Choroid plexus epithelial cell (primary cell): ENCODE data around the gene MYBPC3.

Experiments
- DNase-seq: peaks from one replicate; pipeline ENCODE4 v3.0.0-alpha.2; 2010; ENCODE audit warnings: low read depth
- H3K4me3 ChIP-seq: 2 replicates; pipeline ENCODE4 v1.5.1; 2011; ENCODE audit warnings: low read depth, mild to moderate bottlenecking, control low read depth, low read length, moderate library complexity
- TF ChIP-seq, protein P1 (sequence below): conservative IDR thresholded peaks from 2 replicates; pipeline ENCODE4 v1.5.1; 2011; ENCODE audit warnings: low read depth, mild to moderate bottlenecking, control low read depth, inconsistent platforms, low read length, moderate library complexity

Gene MYBPC3

DNA sequence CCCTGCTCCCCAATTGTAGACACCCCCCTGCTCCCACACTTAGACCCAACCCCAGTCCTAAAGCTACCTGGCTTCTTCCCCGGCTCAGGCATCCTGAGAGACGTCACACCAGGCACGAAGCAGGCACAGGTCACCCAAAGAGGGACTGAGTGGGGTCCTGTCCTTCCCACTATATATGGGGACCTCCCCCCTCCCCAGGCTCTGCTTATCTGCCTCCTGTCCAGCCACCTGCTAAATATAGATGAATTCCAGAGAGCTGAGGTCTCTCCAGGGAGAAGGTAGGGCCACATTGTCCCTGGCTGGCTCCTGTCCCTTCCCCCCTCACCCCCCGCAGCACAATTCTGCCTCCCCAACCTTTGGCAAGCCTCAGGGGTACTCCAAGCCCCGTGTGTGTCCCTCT is at the start of gene MYBPC3:
MYBPC3 (minus strand) TSS at position 147 of the 400 bp plus-strand sequence; CDS start at position 92, 55 bp downstream.
- TF ChIP-seq, protein P1, sequence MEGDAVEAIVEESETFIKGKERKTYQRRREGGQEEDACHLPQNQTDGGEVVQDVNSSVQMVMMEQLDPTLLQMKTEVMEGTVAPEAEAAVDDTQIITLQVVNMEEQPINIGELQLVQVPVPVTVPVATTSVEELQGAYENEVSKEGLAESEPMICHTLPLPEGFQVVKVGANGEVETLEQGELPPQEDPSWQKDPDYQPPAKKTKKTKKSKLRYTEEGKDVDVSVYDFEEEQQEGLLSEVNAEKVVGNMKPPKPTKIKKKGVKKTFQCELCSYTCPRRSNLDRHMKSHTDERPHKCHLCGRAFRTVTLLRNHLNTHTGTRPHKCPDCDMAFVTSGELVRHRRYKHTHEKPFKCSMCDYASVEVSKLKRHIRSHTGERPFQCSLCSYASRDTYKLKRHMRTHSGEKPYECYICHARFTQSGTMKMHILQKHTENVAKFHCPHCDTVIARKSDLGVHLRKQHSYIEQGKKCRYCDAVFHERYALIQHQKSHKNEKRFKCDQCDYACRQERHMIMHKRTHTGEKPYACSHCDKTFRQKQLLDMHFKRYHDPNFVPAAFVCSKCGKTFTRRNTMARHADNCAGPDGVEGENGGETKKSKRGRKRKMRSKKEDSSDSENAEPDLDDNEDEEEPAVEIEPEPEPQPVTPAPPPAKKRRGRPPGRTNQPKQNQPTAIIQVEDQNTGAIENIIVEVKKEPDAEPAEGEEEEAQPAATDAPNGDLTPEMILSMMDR = no peak
- no peak for DNase-seq
- no peak within 1 kb of the TSS for H3K4me3 ChIP-seq

DNA sequence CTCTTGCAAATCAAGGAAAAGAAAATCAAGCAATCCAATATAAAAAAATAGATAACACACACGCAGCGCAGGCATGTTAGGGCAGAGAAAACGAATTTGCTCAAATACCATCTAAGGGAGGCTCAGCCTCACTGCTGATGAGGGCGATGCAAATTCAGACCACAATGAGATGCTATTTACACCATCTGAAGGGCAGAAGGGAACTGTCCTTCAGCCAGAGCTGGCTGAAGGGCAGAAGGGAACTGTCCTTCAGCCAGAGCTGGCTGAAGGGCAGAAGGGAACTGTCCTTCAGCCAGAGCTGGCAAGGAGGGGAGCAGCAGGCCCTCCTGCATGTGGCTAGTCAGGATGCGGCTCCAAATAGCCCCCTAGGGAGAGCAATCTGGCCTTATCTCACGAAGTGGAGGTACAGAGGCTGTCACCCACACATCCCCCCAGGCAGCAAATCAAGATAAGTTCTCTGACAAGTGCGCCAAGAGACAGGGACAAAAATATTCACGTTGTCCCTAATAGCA is 48.3 kb upstream of the MYBPC3 start:
- no peak overlapping the region for H3K4me3 ChIP-seq
- peak; percentile 34 for DNase-seq
- TF ChIP-seq, protein P1 = no peak

DNA sequence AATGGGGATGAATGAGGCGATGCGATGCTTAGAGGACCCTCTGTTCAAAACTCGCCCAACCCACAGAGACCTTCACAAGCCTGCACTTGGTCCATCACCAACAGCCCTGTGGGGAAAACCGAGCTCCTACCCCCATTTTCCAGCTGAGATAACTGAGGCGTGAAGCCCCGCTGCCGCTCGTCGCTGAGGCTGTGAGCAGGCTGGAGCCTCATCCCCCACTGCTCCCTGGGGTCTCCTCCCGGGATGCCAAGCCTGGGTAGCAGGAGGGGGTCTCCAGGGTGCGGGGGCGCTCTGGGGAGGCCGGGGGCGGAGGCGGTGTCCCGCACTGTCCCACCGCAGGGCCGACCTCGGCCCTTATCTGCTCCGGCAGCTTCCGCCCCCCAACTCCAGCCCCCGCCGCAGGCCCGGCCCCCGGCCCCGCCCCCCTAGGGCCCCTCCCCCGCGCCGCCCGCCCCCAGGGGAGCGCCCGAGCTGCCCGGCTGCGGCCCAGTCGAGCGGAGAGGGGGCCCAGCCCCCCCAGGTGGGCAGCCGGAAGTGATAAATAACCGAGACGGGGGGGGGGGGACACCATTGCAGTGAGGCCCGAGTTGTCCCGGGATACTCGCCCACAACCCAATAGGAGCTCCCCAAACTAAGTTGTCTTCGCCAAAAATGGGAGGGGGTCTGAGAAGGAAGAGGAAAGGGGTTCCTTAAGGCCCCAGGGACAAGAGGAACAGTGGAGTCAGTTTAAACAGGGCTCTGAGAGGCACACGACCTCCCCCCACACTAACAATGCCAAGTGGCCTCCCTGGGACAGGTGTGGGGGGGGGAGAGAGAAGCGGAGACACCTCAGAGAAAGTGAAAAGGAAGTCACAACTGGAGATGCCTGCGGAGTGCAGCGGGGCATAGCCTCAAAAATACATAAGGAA is 47.6 kb upstream of the MYBPC3 start:
- TF ChIP-seq, protein P1 = no peak
- H3K4me3 ChIP-seq = peak overlapping the region; percentile 61
- no peak for DNase-seq

DNA sequence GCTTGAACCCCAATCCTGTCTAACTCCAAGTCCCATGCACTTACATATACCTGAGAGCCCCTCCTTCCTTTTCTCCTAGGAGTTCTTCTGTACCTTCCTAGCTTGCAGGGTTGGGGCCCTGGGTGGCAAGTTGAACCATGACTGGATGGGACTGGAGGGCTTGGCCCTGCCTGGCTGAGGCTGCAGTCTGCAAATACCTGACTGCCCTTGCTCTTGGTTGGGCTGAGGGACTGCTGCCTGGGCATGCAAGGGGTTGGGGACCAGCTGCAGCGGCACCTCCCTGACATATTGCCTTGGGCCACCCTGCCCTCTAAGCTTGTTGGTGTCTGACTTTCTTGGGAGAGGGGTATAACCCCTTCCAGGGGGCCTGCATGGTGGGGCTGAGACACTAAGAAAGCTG is 46.0 kb upstream of the MYBPC3 start:
- no peak for DNase-seq
- TF ChIP-seq, protein P1 = no peak
- H3K4me3 ChIP-seq = no peak overlapping the region

DNA sequence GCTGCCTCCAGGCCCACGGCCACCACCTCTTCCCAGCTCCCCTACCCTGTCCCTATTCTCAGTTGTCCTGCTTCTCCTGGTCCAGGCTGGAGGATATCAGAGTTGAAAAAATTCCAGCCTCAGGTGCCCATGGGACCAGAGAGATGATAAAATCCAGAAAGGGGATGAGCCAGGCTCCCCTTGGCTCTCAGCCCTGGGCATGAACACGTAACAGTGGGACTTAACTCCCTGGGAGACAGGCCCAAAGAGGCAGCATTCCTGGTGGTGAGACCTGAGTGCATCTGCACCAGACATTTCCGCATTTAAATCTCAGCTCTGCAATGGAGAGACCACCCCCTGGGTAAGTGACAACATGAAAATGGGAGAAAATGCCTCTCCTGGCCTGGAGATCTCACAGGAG is 45.5 kb upstream of the MYBPC3 start:
- H3K4me3 ChIP-seq = no peak overlapping the region
- no peak for DNase-seq
- TF ChIP-seq, protein P1 = no peak

DNA sequence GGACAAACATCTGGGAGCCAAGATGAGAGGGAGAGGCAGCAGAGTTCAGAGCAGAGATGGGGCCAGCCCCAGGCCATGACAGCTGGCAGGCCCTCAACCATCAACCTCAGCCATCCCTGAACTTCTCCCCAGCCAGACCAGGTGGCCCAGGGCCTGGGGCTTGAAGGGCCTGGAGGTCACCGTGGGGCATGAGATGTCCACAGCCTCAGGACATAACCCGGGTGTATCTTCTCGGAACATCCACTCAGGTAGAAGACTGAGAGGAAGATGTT is 43.5 kb upstream of the MYBPC3 start:
- TF ChIP-seq, protein P1 = no peak
- H3K4me3 ChIP-seq = no peak overlapping the region
- DNase-seq = no peak
